ENCODE data around the gene PROCA1.

DNA sequence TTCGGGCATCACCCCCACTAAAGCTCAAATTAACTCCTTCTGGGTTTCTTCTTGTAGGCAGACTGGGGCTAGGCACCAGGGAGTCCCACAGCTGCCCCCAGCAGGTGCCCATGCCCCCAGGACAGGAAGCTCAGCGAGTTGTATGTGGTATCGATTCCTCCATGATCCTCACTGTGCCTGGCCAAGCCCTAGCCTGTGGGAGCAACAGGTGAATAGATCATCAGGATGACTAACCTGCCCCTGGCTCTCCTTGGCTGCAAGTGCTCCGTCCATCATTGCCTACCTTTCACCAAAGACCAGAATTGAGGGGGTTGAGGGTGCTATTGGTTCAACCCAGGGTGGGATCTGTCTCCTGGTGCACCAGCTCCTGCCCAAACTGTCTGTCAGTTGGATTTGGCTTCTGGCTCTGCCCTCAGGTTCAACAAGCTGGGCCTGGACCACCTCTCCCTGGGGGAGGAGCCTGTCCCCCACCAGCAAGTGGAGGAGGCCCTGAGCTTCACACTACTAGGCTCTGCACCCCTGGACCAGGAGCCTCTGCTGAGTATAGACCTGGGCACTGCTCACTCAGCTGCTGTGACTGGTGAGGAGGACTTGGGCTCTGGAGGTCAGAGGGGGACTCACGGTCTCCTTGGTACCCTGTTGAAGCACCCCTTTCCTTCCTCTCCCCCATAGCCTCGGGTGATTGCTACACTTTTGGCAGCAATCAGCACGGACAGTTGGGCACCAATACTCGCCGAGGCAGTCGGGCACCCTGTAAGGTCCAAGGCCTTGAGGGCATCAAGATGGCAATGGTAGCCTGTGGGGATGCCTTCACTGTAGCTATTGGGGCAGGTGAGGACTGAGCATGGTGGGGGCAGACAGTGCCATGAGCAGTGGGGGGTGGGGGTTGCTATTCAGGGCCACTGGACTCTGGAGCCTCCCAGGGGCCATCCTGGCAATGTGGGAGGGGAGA lies 29.0 kb upstream of the PROCA1 start:
- TF ChIP-seq EZH2 (IDR thresholded peaks at IDR 0.05; ENCODE audit: insufficient read depth, low read length): no peak
- TF ChIP-seq, protein P1, sequence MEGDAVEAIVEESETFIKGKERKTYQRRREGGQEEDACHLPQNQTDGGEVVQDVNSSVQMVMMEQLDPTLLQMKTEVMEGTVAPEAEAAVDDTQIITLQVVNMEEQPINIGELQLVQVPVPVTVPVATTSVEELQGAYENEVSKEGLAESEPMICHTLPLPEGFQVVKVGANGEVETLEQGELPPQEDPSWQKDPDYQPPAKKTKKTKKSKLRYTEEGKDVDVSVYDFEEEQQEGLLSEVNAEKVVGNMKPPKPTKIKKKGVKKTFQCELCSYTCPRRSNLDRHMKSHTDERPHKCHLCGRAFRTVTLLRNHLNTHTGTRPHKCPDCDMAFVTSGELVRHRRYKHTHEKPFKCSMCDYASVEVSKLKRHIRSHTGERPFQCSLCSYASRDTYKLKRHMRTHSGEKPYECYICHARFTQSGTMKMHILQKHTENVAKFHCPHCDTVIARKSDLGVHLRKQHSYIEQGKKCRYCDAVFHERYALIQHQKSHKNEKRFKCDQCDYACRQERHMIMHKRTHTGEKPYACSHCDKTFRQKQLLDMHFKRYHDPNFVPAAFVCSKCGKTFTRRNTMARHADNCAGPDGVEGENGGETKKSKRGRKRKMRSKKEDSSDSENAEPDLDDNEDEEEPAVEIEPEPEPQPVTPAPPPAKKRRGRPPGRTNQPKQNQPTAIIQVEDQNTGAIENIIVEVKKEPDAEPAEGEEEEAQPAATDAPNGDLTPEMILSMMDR (IDR thresholded peaks at IDR 0.05; ENCODE audit: insufficient read depth, low read depth, low read length): no peak
